ENCODE data around the gene MGARP.

The MGARP gene

GRCh38 chr4:139295942-139296299 lies 15.9 kb upstream of the MGARP start:
- H3K4me1 ChIP-seq (ENCODE audit: control insufficient read depth in 2 of 2, insufficient read depth in 2 of 2, low read length in 2 of 2) = peaks cover 7 to 14% of the 10 kb centered on the region in 2 donors
- H3K36me3 ChIP-seq (ENCODE audit: control insufficient read depth in 2 of 2, insufficient read depth in 2 of 2, low read length in 2 of 2) = peaks cover 6 to 13% of the 10 kb centered on the region in 2 donors
- no peaks in the 10 kb centered on the region for H3K9me3 ChIP-seq (ENCODE audit: control insufficient read depth in 2 of 2, low read length in 2 of 2)
- no peaks in the 10 kb centered on the region for H3K27me3 ChIP-seq (ENCODE audit: control insufficient read depth in 2 of 2, insufficient read depth in 2 of 2, low read length in 2 of 2)
- H3K27ac ChIP-seq (ENCODE audit: low read depth in 2 of 2, low read length in 2 of 2) = peak overlapping the region in 1 of 2 donors; percentile 82
- peak overlapping the region; percentile 56 to 95 for H3K9ac ChIP-seq (ENCODE audit: low read depth in 1 of 2, low read length in 2 of 2)
- peak overlapping the region; percentile 91 to 92 for H3K4me3 ChIP-seq (ENCODE audit: low read length in 2 of 2)

DNA sequence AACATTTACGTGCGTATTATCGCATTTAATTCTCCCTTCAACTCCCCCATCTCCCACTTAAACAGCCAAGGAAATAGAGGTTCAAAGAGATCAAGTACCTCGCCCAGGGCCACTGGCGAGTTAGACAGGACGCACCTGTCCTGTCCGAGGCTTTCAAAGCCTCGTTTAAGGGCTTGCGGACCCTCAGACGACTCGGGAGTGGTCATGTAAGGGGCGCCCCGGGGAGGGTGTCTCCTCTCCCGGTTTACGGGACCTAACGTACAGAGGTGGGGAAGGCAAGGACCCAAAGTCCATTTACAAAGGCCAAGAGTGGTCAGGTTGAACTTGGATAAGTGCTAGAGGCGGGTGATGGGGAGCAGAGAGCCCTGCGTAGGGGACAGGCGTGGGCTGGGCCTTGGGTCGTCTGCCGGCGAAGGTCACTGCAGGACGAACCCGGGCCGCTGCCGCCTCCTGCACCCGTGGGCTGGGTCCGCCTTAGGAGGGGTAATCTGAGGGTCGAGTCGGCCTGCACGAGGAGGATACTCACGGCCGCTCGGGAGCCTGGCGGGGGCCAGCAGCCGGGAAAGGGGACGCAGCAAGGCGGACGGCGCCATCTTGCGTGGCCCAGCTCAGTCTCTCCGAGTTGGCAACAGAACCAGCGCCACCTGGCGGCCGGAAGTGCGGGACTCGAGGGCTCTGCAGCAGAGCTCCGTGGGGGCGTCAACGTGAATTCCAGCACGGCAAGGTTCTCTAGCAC lies 15.3 kb upstream of the MGARP start:
- peaks cover 7 to 14% of the 10 kb centered on the region in 2 donors for H3K4me1 ChIP-seq (ENCODE audit: control insufficient read depth in 2 of 2, insufficient read depth in 2 of 2, low read length in 2 of 2)
- H3K36me3 ChIP-seq (ENCODE audit: control insufficient read depth in 2 of 2, insufficient read depth in 2 of 2, low read length in 2 of 2) = peaks cover 6 to 13% of the 10 kb centered on the region in 2 donors

GRCh38 chr4:139286186-139286698 lies 6.2 kb upstream of the MGARP start:
- H3K4me1 ChIP-seq (ENCODE audit: control insufficient read depth in 2 of 2, insufficient read depth in 2 of 2, low read length in 2 of 2) = no peaks in the 10 kb centered on the region
- no peaks in the 10 kb centered on the region for H3K9me3 ChIP-seq (ENCODE audit: control insufficient read depth in 2 of 2, low read length in 2 of 2)
- H3K27me3 ChIP-seq (ENCODE audit: control insufficient read depth in 2 of 2, insufficient read depth in 2 of 2, low read length in 2 of 2) = no peaks in the 10 kb centered on the region
- no peak overlapping the region for H3K9ac ChIP-seq (ENCODE audit: low read depth in 1 of 2, low read length in 2 of 2)
- peaks cover 3 to 8% of the 10 kb centered on the region in 2 donors for H3K36me3 ChIP-seq (ENCODE audit: control insufficient read depth in 2 of 2, insufficient read depth in 2 of 2, low read length in 2 of 2)
- H3K4me3 ChIP-seq (ENCODE audit: low read length in 2 of 2) = no peak overlapping the region
- H3K27ac ChIP-seq (ENCODE audit: low read depth in 2 of 2, low read length in 2 of 2) = no peak overlapping the region

More for the DNA sequence above, 15.3 kb upstream of the MGARP start:
- Histone ChIP-seq H3K4me3 (ENCODE audit: low read length in 2 of 2) (peak overlapping the region; percentile 91 to 92), H3K27me3 (ENCODE audit: control insufficient read depth in 2 of 2, insufficient read depth in 2 of 2, low read length in 2 of 2) (no peaks in the 10 kb centered on the region), H3K27ac (ENCODE audit: low read depth in 2 of 2, low read length in 2 of 2) (peak overlapping the region; percentile 77 to 82), H3K9me3 (ENCODE audit: control insufficient read depth in 2 of 2, low read length in 2 of 2) (no peaks in the 10 kb centered on the region), H3K9ac (ENCODE audit: low read depth in 1 of 2, low read length in 2 of 2) (peak overlapping the region; percentile 83 to 95)

- peaks cover 3 to 8% of the 10 kb centered on the region in 2 donors for H3K4me1 ChIP-seq (ENCODE audit: control insufficient read depth in 2 of 2, insufficient read depth in 2 of 2, low read length in 2 of 2)
- no peaks in the 10 kb centered on the region for H3K9me3 ChIP-seq (ENCODE audit: control insufficient read depth in 2 of 2, low read length in 2 of 2)
- no peak overlapping the region for H3K27ac ChIP-seq (ENCODE audit: low read depth in 2 of 2, low read length in 2 of 2)
- H3K4me3 ChIP-seq (ENCODE audit: low read length in 2 of 2) = no peak overlapping the region
- no peak overlapping the region for H3K9ac ChIP-seq (ENCODE audit: low read depth in 1 of 2, low read length in 2 of 2)
- H3K36me3 ChIP-seq (ENCODE audit: control insufficient read depth in 2 of 2, insufficient read depth in 2 of 2, low read length in 2 of 2) = no peaks in the 10 kb centered on the region
- peaks cover 8 to 20% of the 10 kb centered on the region in 2 donors for H3K27me3 ChIP-seq (ENCODE audit: control insufficient read depth in 2 of 2, insufficient read depth in 2 of 2, low read length in 2 of 2)
Observed at GRCh38 chr4:139282721-139283075, 2.7 kb upstream of the MGARP start.

- Histone ChIP-seq H3K9me3 (ENCODE audit: control insufficient read depth in 2 of 2, low read length in 2 of 2) (no peaks in the 10 kb centered on the region), H3K4me3 (ENCODE audit: low read length in 2 of 2) (no peak overlapping the region), H3K4me1 (ENCODE audit: control insufficient read depth in 2 of 2, insufficient read depth in 2 of 2, low read length in 2 of 2) (peaks cover 3 to 8% of the 10 kb centered on the region in 2 donors), H3K27me3 (ENCODE audit: control insufficient read depth in 2 of 2, insufficient read depth in 2 of 2, low read length in 2 of 2) (peaks cover 8 to 20% of the 10 kb centered on the region in 2 donors), H3K9ac (ENCODE audit: low read depth in 1 of 2, low read length in 2 of 2) (no peak overlapping the region), H3K27ac (ENCODE audit: low read depth in 2 of 2, low read length in 2 of 2) (no peak overlapping the region), H3K36me3 (ENCODE audit: control insufficient read depth in 2 of 2, insufficient read depth in 2 of 2, low read length in 2 of 2) (no peaks in the 10 kb centered on the region)
Observed at GRCh38 chr4:139282065-139282720, 2.2 kb upstream of the MGARP start.

- Histone ChIP-seq H3K27ac (ENCODE audit: low read depth in 2 of 2, low read length in 2 of 2) (no peak overlapping the region), H3K9ac (ENCODE audit: low read depth in 1 of 2, low read length in 2 of 2) (no peak overlapping the region), H3K27me3 (ENCODE audit: control insufficient read depth in 2 of 2, insufficient read depth in 2 of 2, low read length in 2 of 2) (peaks cover 8 to 20% of the 10 kb centered on the region in 2 donors)
Observed at GRCh38 chr4:139278912-139279759, 889 bp downstream of the MGARP start.

DNA sequence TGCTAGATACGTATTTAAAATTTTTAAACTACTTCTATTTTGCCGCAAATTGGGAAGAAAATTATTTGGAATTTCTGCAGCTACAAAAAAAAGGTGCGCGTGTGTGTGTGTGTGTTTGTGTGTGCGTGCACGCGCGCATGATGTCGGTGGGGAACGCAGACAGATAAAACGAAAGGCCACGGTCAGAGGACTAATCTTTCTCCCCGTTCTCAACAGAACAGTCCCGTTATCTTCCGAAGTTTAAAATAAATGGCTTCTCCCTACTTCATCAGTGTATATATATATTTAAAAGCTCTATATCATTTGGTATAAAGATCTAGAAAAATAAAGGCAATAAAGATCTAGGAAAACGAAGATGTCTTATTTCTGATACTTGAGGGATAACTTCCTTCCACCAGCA lies 1.5 kb downstream of the MGARP start:
- Histone ChIP-seq H3K27me3 (ENCODE audit: control insufficient read depth in 2 of 2, insufficient read depth in 2 of 2, low read length in 2 of 2) (peaks cover 8 to 20% of the 10 kb centered on the region in 2 donors), H3K4me1 (ENCODE audit: control insufficient read depth in 2 of 2, insufficient read depth in 2 of 2, low read length in 2 of 2) (peaks cover 3 to 8% of the 10 kb centered on the region in 2 donors), H3K4me3 (ENCODE audit: low read length in 2 of 2) (no peak overlapping the region), H3K9me3 (ENCODE audit: control insufficient read depth in 2 of 2, low read length in 2 of 2) (no peaks in the 10 kb centered on the region), H3K36me3 (ENCODE audit: control insufficient read depth in 2 of 2, insufficient read depth in 2 of 2, low read length in 2 of 2) (no peaks in the 10 kb centered on the region), H3K27ac (ENCODE audit: low read depth in 2 of 2, low read length in 2 of 2) (no peak overlapping the region), H3K9ac (ENCODE audit: low read depth in 1 of 2, low read length in 2 of 2) (no peak overlapping the region)

More at GRCh38 chr4:139278912-139279759, 889 bp downstream of the MGARP start:
- H3K36me3 ChIP-seq (ENCODE audit: control insufficient read depth in 2 of 2, insufficient read depth in 2 of 2, low read length in 2 of 2) = no peaks in the 10 kb centered on the region
- peak overlapping the region; percentile 8 to 64 for H3K4me3 ChIP-seq (ENCODE audit: low read length in 2 of 2)
- peaks cover 3 to 8% of the 10 kb centered on the region in 2 donors for H3K4me1 ChIP-seq (ENCODE audit: control insufficient read depth in 2 of 2, insufficient read depth in 2 of 2, low read length in 2 of 2)
- no peaks in the 10 kb centered on the region for H3K9me3 ChIP-seq (ENCODE audit: control insufficient read depth in 2 of 2, low read length in 2 of 2)

GRCh38 chr4:139275281-139275735 lies 4.7 kb downstream of the MGARP start:
- H3K27ac ChIP-seq (ENCODE audit: low read depth in 2 of 2, low read length in 2 of 2) = no peak overlapping the region
- H3K9me3 ChIP-seq (ENCODE audit: control insufficient read depth in 2 of 2, low read length in 2 of 2) = no peaks in the 10 kb centered on the region
- H3K36me3 ChIP-seq (ENCODE audit: control insufficient read depth in 2 of 2, insufficient read depth in 2 of 2, low read length in 2 of 2) = no peaks in the 10 kb centered on the region
- no peak overlapping the region for H3K4me3 ChIP-seq (ENCODE audit: low read length in 2 of 2)
- peaks cover 3 to 8% of the 10 kb centered on the region in 2 donors for H3K4me1 ChIP-seq (ENCODE audit: control insufficient read depth in 2 of 2, insufficient read depth in 2 of 2, low read length in 2 of 2)
- peaks cover 8 to 18% of the 10 kb centered on the region in 2 donors for H3K27me3 ChIP-seq (ENCODE audit: control insufficient read depth in 2 of 2, insufficient read depth in 2 of 2, low read length in 2 of 2)
- H3K9ac ChIP-seq (ENCODE audit: low read depth in 1 of 2, low read length in 2 of 2) = no peak overlapping the region

DNA sequence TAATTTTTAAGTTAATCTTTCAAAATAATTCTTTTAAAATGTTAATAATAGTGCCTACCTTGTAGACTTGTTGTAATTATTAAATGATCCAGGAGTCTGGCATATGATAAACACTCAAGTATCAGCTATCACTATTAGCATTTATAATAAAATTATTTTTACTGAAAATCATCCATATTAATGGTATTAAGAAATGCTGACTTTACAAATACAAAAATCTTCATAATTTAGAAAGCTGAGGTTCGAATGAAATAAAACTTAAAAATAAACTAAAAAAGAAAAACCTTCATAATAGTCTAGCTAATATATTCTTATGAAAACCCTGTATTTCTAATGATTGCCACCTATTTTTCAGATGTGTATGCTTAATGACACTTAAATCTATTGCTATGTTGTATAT lies 5.2 kb downstream of the MGARP start:
- Histone ChIP-seq H3K9ac (ENCODE audit: low read depth in 1 of 2, low read length in 2 of 2) (no peak overlapping the region), H3K9me3 (ENCODE audit: control insufficient read depth in 2 of 2, low read length in 2 of 2) (no peaks in the 10 kb centered on the region), H3K27ac (ENCODE audit: low read depth in 2 of 2, low read length in 2 of 2) (no peak overlapping the region), H3K4me3 (ENCODE audit: low read length in 2 of 2) (no peak overlapping the region), H3K36me3 (ENCODE audit: control insufficient read depth in 2 of 2, insufficient read depth in 2 of 2, low read length in 2 of 2) (no peaks in the 10 kb centered on the region), H3K27me3 (ENCODE audit: control insufficient read depth in 2 of 2, insufficient read depth in 2 of 2, low read length in 2 of 2) (peaks cover 8 to 13% of the 10 kb centered on the region in 2 donors), H3K4me1 (ENCODE audit: control insufficient read depth in 2 of 2, insufficient read depth in 2 of 2, low read length in 2 of 2) (peaks cover 3 to 7% of the 10 kb centered on the region in 2 donors)

Measured in mucosa of rectum (tissue), 2 donors.